Measurements from ENCODE around the gene CLSTN2.

DNA sequence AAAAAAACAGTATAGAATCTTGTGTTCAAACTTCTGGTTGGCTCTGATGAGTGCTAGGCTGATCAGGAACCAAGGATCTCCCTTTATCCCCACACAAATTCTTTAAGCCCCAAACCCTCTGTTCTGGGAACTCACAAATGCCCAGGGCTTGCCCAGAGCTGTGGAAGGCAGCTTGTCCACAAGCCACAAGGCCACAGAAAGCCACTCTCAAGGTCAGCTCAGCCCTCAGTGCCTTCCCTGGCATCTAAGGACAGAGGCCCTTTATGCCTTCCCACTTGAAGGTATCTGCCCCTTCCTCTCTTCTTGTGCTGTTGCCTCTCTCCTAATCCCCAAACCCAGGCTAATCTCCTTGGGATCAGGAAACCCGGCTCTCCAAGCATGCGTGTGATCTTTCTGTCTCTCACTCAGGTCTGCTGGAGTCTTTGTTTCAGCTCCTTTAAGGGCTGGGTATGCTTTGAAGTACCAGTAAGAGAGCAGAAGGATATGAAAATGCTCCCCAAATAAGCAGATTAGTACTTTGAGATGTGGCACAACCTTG, 597.9 kb downstream of the CLSTN2 start:
- TF ChIP-seq TAF1 (IDR thresholded peaks at IDR 0.05; ENCODE audit: borderline replicate concordance, insufficient read depth, low read length) = no peak
- no peak for TF ChIP-seq POLR2AphosphoS5 (IDR thresholded peaks at IDR 0.05; ENCODE audit: low read depth, low read length)
- TF ChIP-seq FOXP2 (optimal IDR thresholded peaks at IDR 0.05; ENCODE audit: borderline replicate concordance, extremely low read depth, extremely low read length, insufficient read depth) = no peak
